Stimulated activated CD8-positive, alpha-beta memory T cell treated with anti-CD3 and anti-CD28 coated beads, Interleukin-12 subunit alpha, Interleukin-12 subunit beta, amount 100 ng/mL, for 24 hours (primary cell): Measurements from ENCODE around the gene ACOX3.

Source experiments
- DNase-seq: peaks from one replicate; pipeline ENCODE4 v3.0.0-alpha.2; 2020; ENCODE audit errors: extremely low read depth

ACOX3 gene

DNA sequence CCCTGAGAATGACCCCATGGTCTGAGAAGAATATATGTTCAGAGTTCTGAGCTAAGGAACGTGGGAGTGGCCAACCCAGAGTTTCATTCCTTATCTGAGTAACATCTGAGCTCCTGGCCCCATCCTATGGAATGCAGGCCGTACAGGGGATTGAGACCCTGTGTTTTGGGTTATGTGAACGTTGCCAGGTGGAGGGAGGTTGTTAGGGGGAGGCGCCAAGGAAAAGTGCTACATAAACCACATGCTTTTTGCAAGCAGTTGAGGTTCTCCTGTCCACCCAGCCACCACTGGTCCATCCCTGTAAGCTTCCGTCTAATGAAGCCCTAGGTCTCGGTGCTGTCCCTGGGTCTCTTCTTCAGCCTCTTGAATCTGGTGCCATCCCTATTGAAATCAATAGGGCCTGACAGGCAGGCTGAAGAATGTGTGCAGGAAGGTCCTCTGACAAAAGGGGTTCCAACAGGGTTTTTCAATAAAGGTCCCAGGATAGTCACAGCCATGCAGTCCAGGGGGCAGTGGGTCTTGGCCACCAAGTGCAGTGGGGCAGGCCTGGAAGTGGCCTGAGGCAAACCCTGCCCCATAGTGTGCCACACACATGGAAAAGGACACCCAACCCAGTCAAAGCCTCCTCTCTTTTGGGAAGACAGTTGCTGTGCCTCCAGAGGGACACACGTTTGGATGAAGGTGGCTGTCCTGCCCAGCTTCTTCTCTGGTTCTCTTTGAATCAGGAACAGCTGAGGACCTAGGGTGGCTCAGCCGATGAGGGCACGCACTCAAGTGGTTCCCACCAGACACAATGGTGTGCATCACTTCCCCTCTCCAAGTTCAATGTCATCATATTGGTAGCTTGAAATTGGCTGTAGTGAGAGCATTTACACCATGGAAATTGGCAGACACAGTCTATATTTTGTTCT, 117.5 kb downstream of the ACOX3 start:
- no peak for DNase-seq

DNA sequence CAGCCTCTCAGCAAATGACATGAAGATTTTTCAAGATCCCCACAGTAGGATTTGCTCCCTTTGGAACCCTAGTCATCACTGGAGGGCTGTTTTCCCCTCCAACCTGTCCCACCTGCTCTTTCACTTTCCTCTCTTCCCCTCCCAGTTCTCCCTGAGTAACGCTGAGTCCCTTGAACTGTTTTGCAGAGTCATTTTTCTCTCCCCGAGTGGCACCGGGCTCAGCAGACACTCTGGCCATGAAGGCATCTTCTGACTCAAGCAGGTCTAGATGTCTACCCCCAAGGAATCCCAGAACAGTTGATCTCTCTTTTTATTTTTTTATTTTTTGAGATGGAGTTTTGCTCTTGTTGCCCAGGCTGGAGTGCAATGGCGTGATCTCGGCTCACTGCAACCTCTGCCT, 118.8 kb downstream of the ACOX3 start:
- DNase-seq, result no peak

DNA sequence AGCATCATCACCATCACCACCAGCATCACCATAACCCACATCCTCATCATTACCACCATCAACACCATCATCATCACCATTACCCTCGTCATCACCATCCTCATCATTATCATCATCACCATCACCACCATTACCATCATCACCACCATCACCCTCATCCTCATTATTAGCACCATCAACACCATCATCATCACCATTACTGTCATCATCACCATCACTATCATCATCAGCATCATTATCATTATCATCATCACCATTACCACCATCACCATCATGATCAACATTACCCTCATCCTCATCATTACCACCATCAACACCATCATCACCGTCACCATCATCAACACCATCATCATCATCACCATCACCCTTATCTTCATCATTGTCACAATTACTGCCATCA, 119.3 kb downstream of the ACOX3 start:
- no peak for DNase-seq

DNA sequence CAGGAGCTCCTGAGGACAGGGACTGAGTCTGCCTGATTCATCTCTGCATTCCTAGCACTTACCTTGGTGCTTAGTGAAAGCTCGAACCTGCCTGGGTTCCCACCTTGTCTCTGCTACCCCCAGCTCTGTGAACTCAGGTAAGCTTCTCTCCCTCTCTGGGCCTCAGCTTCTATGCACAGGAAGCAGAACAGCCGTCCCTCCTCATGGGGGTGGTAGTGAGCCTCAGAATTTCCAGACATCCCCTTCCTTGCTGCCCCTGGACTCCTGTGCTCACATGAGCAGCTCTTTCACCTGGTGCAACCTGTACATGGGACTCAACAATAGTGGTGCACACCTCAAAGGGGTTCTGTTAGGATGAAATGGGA, 120.2 kb downstream of the ACOX3 start:
- DNase-seq, result no peak

DNA sequence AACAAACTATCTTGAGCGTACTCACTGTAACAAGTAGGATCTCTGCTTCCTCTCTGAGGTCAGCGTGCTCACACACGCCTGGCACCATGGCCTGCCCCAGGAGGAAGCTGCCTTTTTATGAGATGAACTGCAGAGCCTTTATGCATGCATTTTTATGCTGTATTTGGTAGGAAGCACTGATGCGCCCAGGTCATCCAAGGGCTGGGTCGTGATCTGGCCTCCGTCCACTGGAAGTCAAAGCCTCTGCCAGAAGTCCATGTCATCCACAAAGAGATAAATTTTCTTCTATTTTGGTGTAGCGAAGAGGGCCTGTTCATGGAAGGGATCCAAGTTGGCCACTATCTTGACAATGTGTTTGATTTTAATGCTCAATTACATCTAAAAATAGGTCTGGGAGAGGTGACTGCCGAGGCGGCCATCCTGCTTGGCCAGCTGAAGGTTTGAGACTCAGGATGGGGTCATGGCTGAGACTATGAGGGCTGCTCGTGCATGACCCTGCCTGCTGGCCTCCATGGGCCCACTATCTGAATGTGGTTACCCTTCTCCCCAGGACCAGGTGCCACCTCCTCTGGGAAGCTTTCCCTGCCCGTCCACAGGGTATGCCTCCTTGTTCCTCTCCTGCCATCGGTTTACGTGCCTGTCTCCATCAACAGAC, 120.7 kb downstream of the ACOX3 start:
- no peak for DNase-seq

GRCh38 chr4:8319061-8319460, 121.5 kb downstream of the ACOX3 start:
- DNase-seq, result no peak

- no peak for DNase-seq
These were observed 122.0 kb downstream of the ACOX3 start for GRCh38 chr4:8318509-8318908.

- DNase-seq, result no peak
These were observed 123.0 kb downstream of the ACOX3 start for GRCh38 chr4:8317474-8317873.

GRCh38 chr4:8316911-8317351, 123.6 kb downstream of the ACOX3 start:
- no peak for DNase-seq
